ENCODE measurements around the gene PDGFB.

PDGFB gene

GRCh38 chr22:39244496-39245129 is at the start of gene PDGFB:
TSS of gene PDGFB (minus strand) at chr22:39244982. CDS start at chr22:39243963, 1,019 bp downstream.
- DNase-seq (ENCODE audit: low read depth in 3 of 3) = no peak

DNA sequence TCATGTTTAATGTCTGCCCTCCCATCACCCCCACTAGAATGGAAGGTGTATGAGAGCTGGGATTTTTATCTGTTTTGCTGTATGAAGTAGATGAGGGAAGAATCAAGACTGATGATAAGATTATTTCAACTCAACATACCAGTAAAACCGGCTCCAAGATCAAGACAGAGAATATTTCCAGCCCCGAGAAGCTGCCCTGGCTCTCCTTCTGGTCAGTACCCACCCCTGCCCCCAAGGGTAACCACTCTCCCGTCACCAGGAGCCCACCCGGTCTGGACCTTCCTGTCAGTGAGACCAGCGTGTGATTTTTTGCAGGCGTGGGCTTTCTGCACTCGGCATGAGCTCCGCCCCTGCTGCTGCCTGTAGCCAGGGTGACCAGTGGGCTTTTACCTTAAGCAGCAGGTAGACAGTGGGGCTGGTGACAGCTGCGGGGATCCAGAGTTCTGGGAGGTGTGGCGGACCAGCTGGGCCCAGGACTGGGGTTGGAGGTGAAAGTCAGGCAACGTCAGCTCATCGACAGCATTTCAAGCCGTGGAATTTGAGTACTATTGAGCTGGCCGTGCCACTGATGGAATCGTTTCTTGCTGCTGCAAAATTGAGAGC is 49.1 kb upstream of the PDGFB start:
- DNase-seq (ENCODE audit: low read depth in 3 of 3) = no peak

DNA sequence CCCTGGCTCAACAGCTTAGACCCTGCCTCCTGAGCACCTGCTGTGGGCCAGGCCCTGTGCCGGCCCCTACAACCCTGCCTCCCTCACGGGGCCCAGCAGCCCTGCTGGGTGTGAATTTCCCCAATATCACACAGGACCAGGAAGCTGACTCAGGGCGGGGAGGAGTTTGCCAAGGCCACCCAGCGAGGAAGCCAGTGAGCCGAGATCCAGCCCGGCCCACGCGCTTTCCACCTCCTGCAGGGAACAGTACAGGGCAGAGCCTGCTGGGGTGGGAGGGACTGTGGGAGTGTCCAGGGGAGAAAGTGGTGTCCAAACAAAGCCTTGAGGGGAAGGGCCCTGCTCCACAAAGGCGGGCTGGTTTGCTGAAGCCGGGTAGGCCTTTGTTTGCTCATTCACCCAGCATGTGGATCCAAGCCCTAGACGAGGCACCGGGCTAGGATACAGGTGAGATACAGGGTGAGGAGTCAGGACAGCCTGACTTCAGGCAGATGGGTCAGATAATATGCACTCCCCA is 47.8 kb upstream of the PDGFB start:
- no peak for DNase-seq (ENCODE audit: low read depth in 3 of 3)

GRCh38 chr22:39292031-39292462 is 47.3 kb upstream of the PDGFB start:
- no peak for DNase-seq (ENCODE audit: low read depth in 3 of 3)

GRCh38 chr22:39291523-39291922 is 46.7 kb upstream of the PDGFB start:
- no peak for DNase-seq (ENCODE audit: low read depth in 3 of 3)

DNA sequence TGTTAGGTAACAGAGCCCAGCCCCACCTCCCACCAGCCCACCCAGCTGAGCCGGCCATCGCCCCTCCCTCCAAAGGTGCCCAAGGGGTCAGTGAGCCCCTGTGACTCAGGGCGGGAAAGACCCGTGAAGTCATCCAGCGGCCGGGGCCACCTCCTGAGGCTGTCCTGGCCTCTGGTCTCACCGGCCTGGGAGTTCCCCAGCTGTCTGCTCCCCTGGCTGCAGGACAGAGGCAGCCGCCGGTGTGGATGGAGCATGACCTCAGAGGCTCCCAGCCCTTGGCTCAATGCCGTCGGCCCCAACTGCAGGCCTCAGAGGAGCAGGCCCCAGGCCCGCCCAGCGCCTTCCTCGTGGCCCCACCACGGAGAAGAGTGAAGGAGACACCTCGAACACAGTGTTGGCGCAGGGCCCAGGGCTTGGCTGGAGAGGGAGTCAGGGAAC is 46.0 kb upstream of the PDGFB start:
- no peak for DNase-seq (ENCODE audit: low read depth in 3 of 3)

DNA sequence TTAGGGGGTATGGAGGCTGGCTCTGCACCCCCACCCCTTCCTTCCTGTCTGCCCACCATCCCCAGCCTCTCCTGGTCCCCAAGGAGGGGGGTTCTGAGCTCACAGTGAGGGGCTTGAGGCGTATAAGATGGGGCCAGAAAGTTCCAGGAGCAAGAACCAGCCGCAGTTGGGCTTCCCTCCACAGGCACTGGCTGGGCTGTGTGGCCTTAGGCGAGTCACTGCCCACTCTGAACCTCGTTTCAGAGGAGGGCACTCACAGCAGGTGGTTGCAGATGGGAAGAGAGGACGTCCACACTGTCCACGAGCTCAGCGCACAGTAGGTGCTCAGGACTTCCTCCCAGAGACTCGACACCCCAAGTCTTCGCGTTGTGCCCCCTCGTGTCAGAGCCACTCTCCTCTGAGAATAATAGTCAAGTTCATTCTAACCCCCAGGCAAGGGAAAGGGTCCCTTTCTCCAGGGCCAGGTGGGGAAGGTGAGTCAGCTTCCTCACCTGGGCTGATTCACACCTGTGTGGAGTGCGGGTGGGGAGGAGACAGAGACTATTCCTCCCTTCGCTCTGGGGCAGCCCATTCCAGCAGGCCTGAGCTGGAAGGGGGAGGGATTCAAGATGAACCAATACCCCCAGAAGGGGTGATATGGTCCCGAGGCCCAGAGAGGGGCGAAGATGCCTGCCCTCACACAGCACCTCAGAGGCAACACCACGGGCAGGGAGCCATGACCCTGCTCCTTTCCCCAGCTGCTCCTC is 45.4 kb upstream of the PDGFB start:
- no peak for DNase-seq (ENCODE audit: low read depth in 3 of 3)

DNA sequence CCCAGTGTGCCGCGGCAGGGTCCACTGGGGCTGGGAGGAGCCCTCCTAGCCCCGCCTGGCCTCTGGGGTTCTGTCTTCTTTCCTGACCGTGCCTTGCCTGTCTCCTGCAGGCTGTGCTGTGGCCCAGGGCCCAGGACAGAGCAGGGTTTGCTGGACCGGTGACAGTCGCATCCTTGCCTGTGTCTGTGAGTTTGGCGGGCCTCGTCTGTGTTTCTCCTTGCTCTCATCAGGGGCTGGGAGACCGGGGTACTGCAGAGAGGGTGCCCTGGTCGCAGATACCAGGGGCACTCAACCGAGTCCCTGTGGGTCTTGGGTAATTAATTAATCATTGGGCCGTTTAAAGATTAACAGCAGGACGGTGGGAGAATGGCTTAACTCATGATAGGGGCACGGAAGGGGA is 44.8 kb upstream of the PDGFB start:
- no peak for DNase-seq (ENCODE audit: low read depth in 3 of 3)

GRCh38 chr22:39288135-39288898 is 43.5 kb upstream of the PDGFB start:
- no peak for DNase-seq (ENCODE audit: low read depth in 3 of 3)

DNA sequence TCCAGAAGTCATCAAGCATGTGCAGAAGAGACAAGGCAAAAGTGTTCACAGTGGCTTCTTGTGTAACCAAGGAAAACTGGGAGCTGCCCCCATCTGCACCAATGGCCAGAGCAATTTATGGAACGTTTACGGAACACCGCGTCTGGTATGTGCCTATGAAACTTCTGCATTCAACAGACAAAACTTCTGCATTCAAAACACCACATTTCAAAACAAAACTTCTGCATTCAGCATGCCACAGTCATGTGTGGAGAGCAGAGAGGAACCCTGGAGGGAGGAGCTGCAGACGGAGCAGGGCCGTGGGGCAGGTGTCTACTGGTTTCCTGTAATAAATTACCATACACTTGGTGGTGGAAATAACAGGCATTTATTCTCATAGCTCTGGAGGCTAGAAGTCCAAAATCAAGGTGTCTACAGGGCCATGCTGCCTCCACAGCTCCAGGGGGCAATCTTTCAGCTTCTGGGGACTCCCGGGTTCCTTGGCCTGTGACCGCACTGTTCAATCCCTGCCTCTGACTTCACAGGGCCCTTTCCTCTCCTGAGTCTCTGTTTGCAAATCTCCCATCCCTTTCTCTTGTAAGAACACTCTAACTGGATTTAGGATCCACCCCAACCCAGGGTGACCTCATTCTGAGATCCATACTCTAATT is 42.4 kb upstream of the PDGFB start:
- DNase-seq (ENCODE audit: low read depth in 3 of 3) = no peak

GRCh38 chr22:39284983-39285382 is 40.2 kb upstream of the PDGFB start:
- DNase-seq (ENCODE audit: low read depth in 3 of 3) = no peak

DNA sequence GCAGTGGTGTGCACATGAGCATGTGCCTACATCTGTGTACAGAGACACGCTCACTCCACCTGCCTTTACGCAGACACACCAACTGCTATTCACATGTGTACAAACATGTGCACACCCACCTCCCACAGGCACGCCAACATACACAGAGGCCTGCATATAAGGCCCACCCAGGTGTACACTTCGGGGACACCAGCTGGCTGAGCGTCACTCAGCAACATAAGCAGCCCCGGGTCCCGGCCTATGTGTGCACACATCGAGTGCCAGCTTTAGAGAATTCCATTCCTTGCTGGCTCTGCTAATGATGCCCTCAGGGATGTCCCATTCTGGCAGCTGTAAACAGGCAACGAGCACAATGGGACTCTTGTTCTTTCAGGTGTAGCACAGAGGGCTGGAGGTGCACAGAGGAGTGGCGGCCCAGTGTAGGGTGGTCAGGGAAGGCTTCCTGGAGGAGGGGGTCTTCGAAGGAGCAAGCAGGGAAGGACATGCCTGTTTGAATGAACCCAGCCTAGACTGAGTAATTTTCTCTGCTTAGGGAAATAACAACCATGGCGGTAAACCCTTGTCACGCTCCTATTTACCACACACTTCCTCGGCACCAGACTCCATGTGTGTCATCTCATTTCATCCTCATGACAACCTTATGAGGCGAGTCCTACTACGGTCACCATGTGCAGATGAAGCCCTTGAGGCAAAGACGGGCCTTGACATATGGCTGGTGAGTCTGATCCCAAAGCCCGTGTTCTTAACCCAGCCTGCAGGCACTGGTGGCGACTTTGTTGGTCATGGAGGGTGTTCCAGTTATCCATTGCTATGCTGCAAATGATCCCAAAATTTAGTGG is 39.6 kb upstream of the PDGFB start:
- no peak for DNase-seq (ENCODE audit: low read depth in 3 of 3)

DNA sequence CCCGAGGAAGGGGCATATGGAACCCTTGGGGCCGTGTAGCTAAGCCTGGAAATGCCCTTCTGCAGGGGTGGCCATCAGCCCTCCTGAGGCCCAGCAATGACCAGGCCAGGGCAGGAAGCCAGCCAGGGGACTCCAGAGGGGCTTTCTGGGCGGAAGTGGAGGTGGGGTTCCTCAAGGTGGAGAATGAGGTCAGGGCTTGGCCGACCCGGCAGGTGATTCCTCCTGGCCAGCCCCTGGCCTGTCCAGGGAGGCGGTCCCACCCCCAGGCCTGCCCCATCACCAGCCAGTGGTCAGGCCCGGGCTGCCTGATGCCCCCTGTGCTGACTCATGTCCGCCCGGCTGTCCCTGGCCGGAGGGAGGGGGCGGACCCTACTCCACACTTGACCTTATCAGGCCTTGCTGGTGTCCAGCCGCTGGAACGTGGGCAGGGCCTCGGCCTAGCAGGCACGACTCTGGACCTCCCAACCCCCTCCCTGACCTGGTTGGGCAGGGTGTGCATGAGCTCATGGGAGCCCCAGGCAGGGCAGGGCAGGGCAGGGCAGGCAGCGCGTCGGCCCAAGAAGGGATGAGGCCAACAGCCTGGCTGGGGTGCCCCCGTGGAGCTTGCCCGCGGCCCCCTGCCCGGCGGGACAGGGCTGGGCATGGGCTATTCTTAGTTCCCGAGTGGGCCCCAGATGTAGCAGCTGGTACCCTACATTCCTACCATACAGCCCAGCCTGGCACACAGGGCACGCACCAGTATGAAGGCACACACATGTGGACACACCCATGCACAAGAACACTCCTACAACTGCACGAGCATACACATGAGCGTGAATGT is 38.8 kb upstream of the PDGFB start:
- DNase-seq (ENCODE audit: low read depth in 3 of 3) = no peak

- DNase-seq (ENCODE audit: low read depth in 3 of 3) = no peak
Observed at GRCh38 chr22:39282645-39283321, 38.0 kb upstream of the PDGFB start.

DNA sequence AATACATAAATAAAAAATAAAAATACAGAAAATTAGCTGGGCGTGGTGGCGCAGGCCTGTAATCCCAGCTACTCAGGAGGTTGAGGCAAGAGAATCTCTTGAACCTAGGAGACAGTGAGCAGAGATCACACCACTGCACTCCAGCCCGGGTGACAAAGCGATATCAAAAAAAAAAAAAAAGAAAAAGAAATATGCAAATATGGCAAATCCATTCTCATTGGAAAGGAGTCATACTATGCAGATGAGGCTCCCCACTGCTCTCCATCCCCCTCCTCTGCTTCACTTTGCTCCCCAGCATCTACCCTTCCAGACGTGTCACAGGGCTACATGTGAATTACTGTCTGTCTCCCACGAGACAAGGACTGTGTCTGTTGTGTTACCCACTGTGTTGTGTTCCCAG is 36.3 kb upstream of the PDGFB start:
- no peak for DNase-seq (ENCODE audit: low read depth in 3 of 3)

DNA sequence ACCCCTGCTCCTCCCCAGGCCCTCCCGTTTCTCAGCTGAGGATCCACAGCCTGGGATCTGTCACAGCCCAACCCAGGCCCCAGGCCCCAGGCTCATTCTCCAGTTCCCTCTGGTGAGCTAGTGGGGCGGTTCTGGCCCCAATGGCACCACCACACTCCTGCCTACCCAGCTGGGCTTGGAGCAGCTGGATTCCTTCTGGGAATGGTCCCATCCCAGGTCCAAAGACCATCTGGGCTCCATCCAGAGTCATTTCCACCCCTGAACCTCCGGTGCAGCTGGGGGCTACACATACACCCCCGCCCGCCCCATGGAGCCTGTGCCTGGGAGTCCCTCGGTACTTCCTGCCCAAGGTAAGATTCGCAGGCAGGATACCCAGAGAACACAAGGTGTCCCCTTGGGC is 35.5 kb upstream of the PDGFB start:
- no peak for DNase-seq (ENCODE audit: low read depth in 3 of 3)

GRCh38 chr22:39279170-39279850 is 34.5 kb upstream of the PDGFB start:
- no peak for DNase-seq (ENCODE audit: low read depth in 3 of 3)

GRCh38 chr22:39278040-39278439 is 33.3 kb upstream of the PDGFB start:
- no peak for DNase-seq (ENCODE audit: low read depth in 3 of 3)
